ENCODE results near the gene KIF6.
"Not testable (repeated sequence)": the region's sequence is repeated elsewhere in the genome, so short reads cannot be mapped to it uniquely, and the experiment has no call there.

Gene KIF6

DNA sequence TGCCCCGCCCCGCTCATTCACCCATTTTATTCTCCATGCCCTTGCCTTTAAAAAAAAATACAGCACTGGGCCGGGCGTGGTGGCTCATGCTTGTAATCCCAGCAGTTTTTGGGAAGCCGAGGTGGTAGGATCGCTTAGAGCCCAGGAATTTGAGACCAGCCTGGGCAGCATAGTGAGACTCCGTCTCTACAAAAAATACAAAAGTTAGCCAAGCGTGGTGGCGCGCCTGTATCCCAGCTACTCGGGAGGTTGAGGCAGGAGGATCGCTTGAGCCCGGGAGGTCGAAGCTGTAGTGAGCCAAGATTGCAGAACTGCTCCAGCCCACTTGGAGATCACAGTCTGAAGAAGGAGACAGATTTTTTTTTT is 407 bp upstream of the KIF6 start:
- TF ChIP-seq, protein P1, sequence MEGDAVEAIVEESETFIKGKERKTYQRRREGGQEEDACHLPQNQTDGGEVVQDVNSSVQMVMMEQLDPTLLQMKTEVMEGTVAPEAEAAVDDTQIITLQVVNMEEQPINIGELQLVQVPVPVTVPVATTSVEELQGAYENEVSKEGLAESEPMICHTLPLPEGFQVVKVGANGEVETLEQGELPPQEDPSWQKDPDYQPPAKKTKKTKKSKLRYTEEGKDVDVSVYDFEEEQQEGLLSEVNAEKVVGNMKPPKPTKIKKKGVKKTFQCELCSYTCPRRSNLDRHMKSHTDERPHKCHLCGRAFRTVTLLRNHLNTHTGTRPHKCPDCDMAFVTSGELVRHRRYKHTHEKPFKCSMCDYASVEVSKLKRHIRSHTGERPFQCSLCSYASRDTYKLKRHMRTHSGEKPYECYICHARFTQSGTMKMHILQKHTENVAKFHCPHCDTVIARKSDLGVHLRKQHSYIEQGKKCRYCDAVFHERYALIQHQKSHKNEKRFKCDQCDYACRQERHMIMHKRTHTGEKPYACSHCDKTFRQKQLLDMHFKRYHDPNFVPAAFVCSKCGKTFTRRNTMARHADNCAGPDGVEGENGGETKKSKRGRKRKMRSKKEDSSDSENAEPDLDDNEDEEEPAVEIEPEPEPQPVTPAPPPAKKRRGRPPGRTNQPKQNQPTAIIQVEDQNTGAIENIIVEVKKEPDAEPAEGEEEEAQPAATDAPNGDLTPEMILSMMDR (IDR thresholded peaks at IDR 0.05; ENCODE audit: low read depth, low read length), result no peak
- no peak for DNase-seq (ENCODE audit: low read depth, low spot score)
- in situ Hi-C loops (cut with HindIII; ENCODE audit: low sequenced_read_pairs), result no loop called here
- peak overlapping the region; percentile 58 for H3K4me3 ChIP-seq (ENCODE audit: low read depth, low read length)

DNA sequence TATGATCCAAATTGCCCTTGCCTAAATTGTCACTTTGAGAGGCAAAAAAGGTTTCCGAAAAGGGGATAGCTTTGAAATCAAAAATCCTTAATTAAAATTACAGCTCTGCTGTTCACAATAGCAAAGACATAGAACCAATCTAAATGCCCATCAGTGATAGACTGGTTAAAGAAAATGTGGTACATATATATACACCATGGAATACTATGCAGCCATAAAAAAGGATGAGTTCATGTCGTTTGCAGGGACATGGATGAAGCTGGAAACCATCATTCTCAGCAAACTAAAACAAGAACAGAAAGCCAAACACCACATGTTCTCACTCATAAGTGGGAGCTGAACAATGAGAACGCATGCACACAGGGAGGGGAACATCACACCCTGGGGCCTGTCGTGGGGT is 1.9 kb downstream of the KIF6 start:
- H3K4me3 ChIP-seq (ENCODE audit: low read depth, low read length); in situ Hi-C loops (cut with HindIII; ENCODE audit: low sequenced_read_pairs); DNase-seq (ENCODE audit: low read depth, low spot score): not testable (repeated sequence)

DNA sequence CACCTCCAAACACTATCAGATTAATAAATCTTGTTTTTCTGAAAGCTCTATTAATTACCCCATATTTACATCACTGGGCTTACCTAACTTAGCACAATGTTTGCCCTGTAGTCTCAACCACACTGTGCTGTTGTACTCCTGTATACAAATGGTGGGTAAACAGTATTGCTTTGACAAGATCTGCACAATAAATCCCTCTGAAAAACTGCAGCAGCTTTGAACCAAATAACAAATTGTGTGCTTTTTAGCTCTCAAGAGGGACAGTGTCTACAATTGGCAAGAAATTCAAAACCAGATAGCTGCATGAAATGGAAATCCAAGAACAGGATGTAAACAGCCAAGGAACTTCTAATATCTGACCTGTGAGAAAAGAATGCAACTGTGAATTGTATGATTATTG is 10.4 kb downstream of the KIF6 start:
- DNase-seq (ENCODE audit: low read depth, low spot score), result no peak
- TF ChIP-seq, protein P1 (IDR thresholded peaks at IDR 0.05; ENCODE audit: low read depth, low read length), result no peak
- no peak overlapping the region for H3K4me3 ChIP-seq (ENCODE audit: low read depth, low read length)
- in situ Hi-C loops (cut with HindIII; ENCODE audit: low sequenced_read_pairs), result no loop called here

DNA sequence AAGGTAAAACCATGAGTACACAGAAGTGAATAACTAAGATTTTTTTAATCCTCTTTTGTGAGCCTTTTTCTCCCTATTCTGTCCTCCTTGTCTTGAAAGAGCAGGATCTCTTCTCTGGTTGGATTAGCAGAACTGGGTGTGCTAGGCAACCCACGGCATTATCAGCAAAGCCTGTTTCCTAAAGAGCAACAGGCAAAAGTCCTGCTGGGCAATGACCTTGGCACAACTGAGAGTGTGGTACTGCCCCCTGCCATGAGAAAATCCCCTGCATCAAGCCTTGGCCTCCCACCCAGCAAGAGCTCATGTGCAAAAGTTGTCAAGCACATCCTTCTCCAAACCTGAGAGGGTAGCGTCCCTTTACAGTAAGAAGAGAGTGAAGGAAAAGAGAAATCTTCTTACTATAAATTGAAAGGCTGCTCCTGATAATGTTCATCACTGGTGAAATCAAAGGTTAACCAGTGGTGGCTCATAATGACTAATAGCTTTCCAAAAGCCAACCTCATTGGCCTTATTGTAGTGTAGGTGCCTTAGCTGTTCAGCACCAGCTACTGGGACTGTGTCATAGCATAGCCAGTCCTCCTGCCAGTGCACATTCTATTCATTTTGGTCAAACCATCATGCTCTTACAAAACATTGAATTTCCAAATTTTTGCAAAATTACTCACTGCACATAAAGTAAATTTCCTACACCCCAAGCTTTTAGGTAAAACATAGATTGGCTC is 17.1 kb downstream of the KIF6 start:
- no peak for DNase-seq (ENCODE audit: low read depth, low spot score)
- H3K4me3 ChIP-seq (ENCODE audit: low read depth, low read length), result no peak overlapping the region
- TF ChIP-seq, protein P1 (IDR thresholded peaks at IDR 0.05; ENCODE audit: low read depth, low read length), result no peak
- in situ Hi-C loops (cut with HindIII; ENCODE audit: low sequenced_read_pairs), result no loop called here

DNA sequence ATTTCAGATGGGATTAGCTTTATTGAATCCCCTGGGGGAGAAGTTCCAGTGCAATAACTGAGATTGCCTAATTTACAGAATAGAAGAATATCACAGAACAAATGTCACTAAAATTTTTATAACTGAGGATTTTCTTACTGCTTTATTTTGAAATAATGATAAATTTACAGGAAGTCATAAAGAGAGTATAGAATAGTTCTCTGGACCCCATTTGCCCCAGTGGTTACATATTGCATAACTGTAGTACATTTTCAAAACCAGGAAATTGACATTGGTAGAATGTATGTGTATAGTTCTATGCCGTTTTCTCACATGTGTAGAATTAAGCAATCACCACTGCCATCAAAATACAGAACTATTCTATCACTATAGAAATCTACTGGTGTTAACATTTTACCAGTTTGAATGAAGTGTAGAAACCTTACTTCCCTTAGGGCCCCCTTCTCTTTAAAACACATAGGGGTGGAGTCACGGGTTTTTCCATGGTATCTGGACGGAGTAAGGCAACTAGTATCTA is 18.3 kb downstream of the KIF6 start:
- DNase-seq (ENCODE audit: low read depth, low spot score), result no peak
- in situ Hi-C loops (cut with HindIII; ENCODE audit: low sequenced_read_pairs), result no loop called here
- TF ChIP-seq, protein P1 (IDR thresholded peaks at IDR 0.05; ENCODE audit: low read depth, low read length), result no peak
- H3K4me3 ChIP-seq (ENCODE audit: low read depth, low read length), result no peak overlapping the region

DNA sequence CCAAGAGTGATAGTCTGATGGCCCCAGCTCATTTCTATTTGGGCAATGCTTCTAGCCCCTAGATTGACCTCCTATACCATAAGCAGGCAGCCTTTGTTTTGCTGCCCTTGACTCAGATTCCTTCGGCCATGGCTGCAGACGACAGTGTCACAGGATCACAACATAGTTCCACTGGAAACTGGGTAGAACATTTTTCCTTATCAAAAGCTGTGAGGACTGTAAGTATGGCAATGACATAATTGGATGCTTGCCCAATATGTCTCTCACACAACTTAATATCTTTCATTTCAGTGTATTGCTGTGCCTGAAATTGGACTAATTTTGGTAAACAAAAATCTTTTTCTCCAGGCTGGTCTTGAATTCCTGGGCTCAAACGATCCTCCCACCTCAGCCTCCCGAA is 22.9 kb downstream of the KIF6 start:
- no peak overlapping the region for H3K4me3 ChIP-seq (ENCODE audit: low read depth, low read length)
- in situ Hi-C loops (cut with HindIII; ENCODE audit: low sequenced_read_pairs), result no loop called here
- TF ChIP-seq, protein P1 (IDR thresholded peaks at IDR 0.05; ENCODE audit: low read depth, low read length), result no peak
- no peak for DNase-seq (ENCODE audit: low read depth, low spot score)

DNA sequence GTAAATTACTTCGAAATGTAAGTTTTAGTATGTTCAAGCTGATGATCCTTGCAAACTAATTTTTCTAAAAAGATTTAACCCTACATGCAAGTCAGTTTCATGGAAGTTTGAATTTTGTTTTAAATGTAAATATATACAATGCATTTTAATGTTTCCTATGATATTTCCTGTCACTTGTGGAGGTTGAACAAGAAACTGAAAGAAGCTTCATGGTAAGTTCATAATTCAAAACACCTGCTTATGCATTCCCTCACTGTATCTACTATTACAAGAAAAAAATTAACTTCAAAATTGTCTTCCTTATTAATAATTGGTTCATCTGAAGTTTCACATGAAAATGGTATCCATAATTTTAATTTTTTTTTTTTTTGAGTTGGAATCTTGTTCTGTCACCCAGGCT is 24.8 kb downstream of the KIF6 start:
- no peak overlapping the region for H3K4me3 ChIP-seq (ENCODE audit: low read depth, low read length)
- in situ Hi-C loops (cut with HindIII; ENCODE audit: low sequenced_read_pairs), result no loop called here
- TF ChIP-seq, protein P1 (IDR thresholded peaks at IDR 0.05; ENCODE audit: low read depth, low read length), result no peak
- no peak for DNase-seq (ENCODE audit: low read depth, low spot score)

Data from astrocyte of the spinal cord (primary cell).